Testis (tissue), 3 donors: ENCODE measurements around the gene CCDC154. TPM values are rescaled to one million over a fixed set of nuclear protein-coding genes. Genes with fewer than 3 reads are reported as not detected.

ENCODE experiments used
- DNase-seq: peaks from one replicate; pipeline ENCODE4 v3.0.0-alpha.2; 2019
- H3K27ac ChIP-seq, 2 donors: fragments of 200-600 bp; sonication (generic); one replicate each; pipeline ENCODE4 v1.5.1; 2019
- H3K27me3 ChIP-seq: fragments of 200-600 bp; sonication (generic); one replicate; pipeline ENCODE4 v1.5.1; 2019
- H3K36me3 ChIP-seq: fragments of 200-600 bp; sonication (generic); one replicate; pipeline ENCODE4 v1.5.1; 2017; ENCODE audit warnings: low read depth; ENCODE audit errors: missing control alignments
- H3K4me1 ChIP-seq: fragments of 200-600 bp; sonication (generic); one replicate; pipeline ENCODE4 v1.5.1; 2019
- H3K4me3 ChIP-seq, 2 donors: fragments of 200-600 bp; sonication (generic); one replicate each; pipeline ENCODE4 v1.5.1; 2017 to 2019
- H3K9me3 ChIP-seq: fragments of 200-600 bp; sonication (generic); one replicate; pipeline ENCODE4 v1.5.1; 2017
- CTCF ChIP-seq, 3 experiments: fragments of 450-650 bp in 2 of 3; fragments of 200-600 bp in 1 of 3; sonication (generic) in 1 of 3; IDR thresholded peaks; one replicate each; pipeline ENCODE4 v1.5.1; 2016 to 2019; ENCODE audit warnings: antibody characterized with exemption in 3 of 3, mild to moderate bottlenecking in 2 of 3, moderate library complexity in 1 of 3
- POLR2A ChIP-seq: fragments of 450-650 bp; IDR thresholded peaks from one replicate; pipeline ENCODE4 v1.6.1; 2017; ENCODE audit warnings: antibody characterized with exemption, mild to moderate bottlenecking, moderate library complexity
- WGBS, 2 donors: methylation state at CpG; one replicate each; pipeline ENCODE4 v1.1.5; 2018; 5-methylcytosine and 5-hydroxymethylcytosine counted together
- intact Hi-C: fragments of 100-400 bp; cut with DNase I; formaldehyde crosslinking; loops from one replicate; pipeline ENCODE4 v1.15.1; 2023; ENCODE audit warnings: low total_unique reads
- polyA plus RNA-seq: library from polyadenylated mRNA; stranded (reverse); fragments of 350-450 nt; fragmentation: Illumina TruSeq; extraction: RNeasy Lipid Tissue Mini Kit (QIAGEN cat#74804); gene quantifications from one replicate; pipeline ENCODE4 v1.2.3, GENCODE V29; 2014; ENCODE audit warnings: low read depth, low replicate concordance; ENCODE audit not compliant: insufficient read depth
- total RNA-seq, 2 donors: library from RNA; depleted of rRNA; stranded (reverse); fragments of >200 nt; gene quantifications; one replicate each; pipeline ENCODE4 v1.2.3, GENCODE V29; 2016

CCDC154 gene
- total and polyA plus RNA-seq, 3 donors from 2014 or later: 7.6 to 18.0 (median 14.8) TPM

DNA sequence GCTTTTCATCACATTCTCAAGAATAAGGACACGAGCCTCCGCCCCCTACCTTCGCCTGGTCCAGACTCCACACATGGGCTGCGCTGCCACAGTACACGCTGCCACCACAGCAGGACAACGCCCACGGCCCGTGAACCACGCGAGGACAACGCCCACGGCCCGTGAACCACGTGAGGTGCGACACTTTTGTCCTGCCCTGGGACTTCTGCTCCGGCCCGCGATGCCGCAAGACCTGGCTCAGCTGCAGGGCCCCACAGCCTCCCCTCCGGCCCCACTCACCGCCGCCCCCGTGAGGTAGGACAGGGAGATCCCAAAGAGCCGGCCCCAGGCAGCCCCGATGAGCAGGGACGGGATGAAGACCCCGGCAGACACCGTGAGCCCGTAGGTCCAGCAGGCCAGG, 5.9 kb upstream of the CCDC154 start:
- intact Hi-C loops: no loop called here
- Histone ChIP-seq H3K27ac (no peak overlapping the region), H3K27me3 (no peaks in the 10 kb centered on the region), H3K9me3 (no peaks in the 10 kb centered on the region), H3K4me3 (no peak overlapping the region), H3K4me1 (no peaks in the 10 kb centered on the region), H3K36me3 (no peaks in the 10 kb centered on the region)
- 92 to 95% methylated on average over 28 to 29 of the region's 29 CpGs for WGBS, 2 donors
- DNase-seq: no peak
- TF ChIP-seq POLR2A (no peak), CTCF (IDR thresholded peaks at IDR 0.05) (no peak)

- H3K27me3 ChIP-seq: no peaks in the 10 kb centered on the region
- H3K27ac ChIP-seq: no peak overlapping the region
- DNase-seq: no peak
- H3K4me1 ChIP-seq: no peaks in the 10 kb centered on the region
- 93 to 98% methylated on average over 23 to 25 of the region's 25 CpGs for WGBS, 2 donors
- H3K36me3 ChIP-seq: no peaks in the 10 kb centered on the region
- intact Hi-C loops: no loop called here
- TF ChIP-seq POLR2A (no peak), CTCF (IDR thresholded peaks at IDR 0.05) (no peak)
- H3K4me3 ChIP-seq: no peak overlapping the region
- H3K9me3 ChIP-seq: no peaks in the 10 kb centered on the region
Observed at GRCh38 chr16:1449201-1449788, 4.9 kb upstream of the CCDC154 start.

DNA sequence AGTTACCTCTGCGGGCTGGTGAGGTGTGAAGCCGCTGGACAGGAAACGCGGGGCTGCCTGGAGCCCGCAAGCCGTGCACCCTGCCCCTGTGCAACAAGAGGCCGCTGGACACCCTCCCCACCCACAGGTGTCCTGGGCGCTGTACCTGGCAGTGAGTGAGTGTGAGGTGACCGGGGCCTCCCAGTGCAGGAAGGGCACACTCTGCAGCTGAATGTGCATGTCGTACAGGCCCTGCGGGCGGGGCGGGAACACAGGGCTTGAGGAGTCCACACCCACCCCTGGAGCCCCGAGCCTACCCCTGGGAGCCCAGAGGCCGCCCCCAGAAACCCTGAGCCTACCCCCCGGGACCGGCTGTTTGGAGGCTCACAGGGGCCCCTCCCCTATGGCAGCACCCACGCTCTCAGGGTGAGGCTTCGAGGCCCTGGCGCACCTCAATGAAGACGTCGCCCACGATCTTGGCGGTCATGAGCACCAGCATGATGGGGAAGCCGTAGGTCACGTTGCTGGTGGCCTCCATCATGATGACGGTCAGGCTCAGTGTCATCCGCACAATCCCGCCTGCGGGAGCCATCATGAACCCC, 4.3 kb upstream of the CCDC154 start:
- H3K4me1 ChIP-seq: no peaks in the 10 kb centered on the region
- H3K27me3 ChIP-seq: no peaks in the 10 kb centered on the region
- 97% methylated on average over 30 of the region's 30 CpGs; no CpG with 5 or more reads in 1 of the 2 donors for WGBS, 2 donors
- no peaks in the 10 kb centered on the region for H3K9me3 ChIP-seq
- no peaks in the 10 kb centered on the region for H3K36me3 ChIP-seq
- no peak for DNase-seq
- TF ChIP-seq POLR2A: no peak
- TF ChIP-seq CTCF (IDR thresholded peaks at IDR 0.05): no peak
- H3K4me3 ChIP-seq: no peak overlapping the region
- H3K27ac ChIP-seq: no peak overlapping the region
- intact Hi-C loops: no loop called here

DNA sequence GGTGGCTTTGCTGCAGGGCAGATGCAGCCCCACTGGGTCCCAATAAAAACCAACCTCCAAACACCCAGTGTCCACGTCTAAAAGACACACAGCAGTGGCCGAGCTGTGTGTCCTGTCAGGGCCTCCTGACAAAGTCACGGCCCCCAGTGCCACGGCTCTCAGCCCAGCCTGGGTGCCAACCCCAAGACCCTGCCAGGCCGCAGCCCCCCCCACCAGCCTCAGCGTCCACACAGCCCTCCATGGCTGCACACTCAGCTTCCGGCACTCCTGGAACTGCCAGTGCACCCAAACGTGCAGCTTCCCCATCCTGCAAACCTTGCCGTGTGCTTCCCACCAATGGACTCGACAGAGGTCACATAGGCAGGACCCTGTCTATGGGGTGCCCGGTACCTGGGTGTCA, 3.6 kb upstream of the CCDC154 start:
- WGBS, 2 donors: 71 to 92% methylated on average over 1 to 9 of the region's 11 CpGs
- no peak overlapping the region for H3K4me3 ChIP-seq
- intact Hi-C loops: no loop called here
- no peaks in the 10 kb centered on the region for H3K4me1 ChIP-seq
- no peak for DNase-seq
- no peaks in the 10 kb centered on the region for H3K36me3 ChIP-seq
- H3K27ac ChIP-seq: no peak overlapping the region
- TF ChIP-seq POLR2A: no peak
- no peak for TF ChIP-seq CTCF (IDR thresholded peaks at IDR 0.05)
- H3K9me3 ChIP-seq: no peaks in the 10 kb centered on the region
- H3K27me3 ChIP-seq: no peaks in the 10 kb centered on the region
